ENCODE measurements around the gene RPL15. TPM values are rescaled to one million over a fixed set of nuclear protein-coding genes. Genes with fewer than 3 reads are reported as not detected.

The RPL15 gene
- total and polyA plus RNA-seq, 2 of the 8 experiments (the other 6 are each of a cell fraction or from before 2014, with no cell fraction given), result 2,819 to 6,473 TPM

- Histone ChIP-seq H3K9ac (replicated peaks in 1 of 4; ENCODE audit: extremely low read depth in 1 of 4, low read depth in 3 of 4, low read length in 3 of 4) (no peak overlapping the region), H2BK20ac (ENCODE audit: low read length) (no peak overlapping the region), H3K23me2 (ENCODE audit: low read depth, low read length) (no peaks in the 10 kb centered on the region), H3K23ac (ENCODE audit: insufficient read length) (no peak overlapping the region), H3K79me2 (ENCODE audit: control insufficient read depth in 1 of 2, insufficient read depth in 2 of 2, low read length in 2 of 2) (no peaks in the 10 kb centered on the region), H2BK12ac (ENCODE audit: low read depth, low read length) (no peak overlapping the region), H2AK5ac (ENCODE audit: low read depth, low read length) (no peak overlapping the region), H3K36me3 (ENCODE audit: control insufficient read depth in 2 of 4, insufficient read depth in 4 of 4, low read length in 3 of 4) (no peaks in the 10 kb centered on the region; a peak in 1 of 8 replicates), H3K56ac (replicated peaks; ENCODE audit: insufficient read length, low read depth, low read length) (no peak overlapping the region), H3K18ac (ENCODE audit: extremely low read depth, low read length) (no peak overlapping the region), H2BK5ac (ENCODE audit: low read depth, low read length) (no peak overlapping the region), H4K20me1 (replicated peaks in 1 of 2; ENCODE audit: control insufficient read depth in 1 of 2, insufficient read depth in 2 of 2, low read length in 2 of 2) (no peaks in the 10 kb centered on the region), H3K27ac (ENCODE audit: low read depth, low read length) (no peak overlapping the region), H4K8ac (ENCODE audit: extremely low read depth, insufficient read depth, low read length) (no peak overlapping the region), H3K4me2 (ENCODE audit: insufficient read depth in 1 of 2, low read depth in 2 of 2, low read length in 2 of 2) (no peak overlapping the region), H2BK15ac (ENCODE audit: low read length) (no peak overlapping the region), H3K4ac (replicated peaks; ENCODE audit: insufficient read length, low read depth, low read length) (no peak overlapping the region), H3K27me3 (replicated peaks in 1 of 4; ENCODE audit: control insufficient read depth in 3 of 4, extremely low read depth in 1 of 4, insufficient read depth in 3 of 4, low read length in 3 of 4) (no peaks in the 10 kb centered on the region), H4K5ac (ENCODE audit: insufficient read length, low read depth, low read length) (no peak overlapping the region), H3K79me1 (ENCODE audit: low read depth, low read length) (no peaks in the 10 kb centered on the region), H3K4me3 (ENCODE audit: extremely low read depth in 1 of 4, insufficient read depth in 2 of 4, low read depth in 3 of 4, low read length in 4 of 4) (no peak overlapping the region), H2AFZ (ENCODE audit: low read length) (no peak overlapping the region), H3K9me3 (ENCODE audit: insufficient read depth in 2 of 2, low read depth in 1 of 2, low read length in 1 of 2) (no peaks in the 10 kb centered on the region), H3K14ac (ENCODE audit: insufficient read length) (no peak overlapping the region), H4K91ac (replicated peaks; ENCODE audit: insufficient read length, low read length) (no peak overlapping the region), H3K4me1 (replicated peaks in 1 of 4; ENCODE audit: control insufficient read depth in 3 of 4, insufficient read depth in 4 of 4, low read length in 3 of 4) (peaks cover 0 to 2% (median 0%) of the 10 kb centered on the region in 4 experiments; a peak in 1 of 7 replicates), H2BK120ac (replicated peaks; ENCODE audit: low read depth, low read length) (no peak overlapping the region)
- FAIRE-seq (no peak), DNase-seq (ENCODE audit: low read depth in 1 of 2, low spot score in 2 of 2) (no peak)
- 93% methylated on average over 1 of the region's 1 CpG; no CpG with 5 or more reads in 1 of the 2 experiments for WGBS, 2 experiments (ENCODE audit: extremely low coverage in 1 of 2, insufficient coverage in 1 of 2, insufficient read length in 1 of 2, insufficient replicate concordance in 2 of 2, low coverage in 1 of 2, low lambda C conversion rate in 2 of 2, missing lambda C conversion rate in 1 of 2)
- ChIA-PET CTCF (ENCODE audit: partially characterized antibody) (interaction anchor here (0.8 kb wide), 1 partner anchor 12 kb away, joined by 3 read pairs; no protein-coding TSS in a partner anchor), POLR2A (ENCODE audit: partially characterized antibody) (interaction anchor here (1.1 to 19.1 kb wide), 3 partner anchors 9 to 17 kb away, joined by 3 to 363 read pairs (median 5); partner anchors contain the start of genes NKIRAS1 and RPL15)
- TF ChIP-seq SUZ12 (IDR thresholded peaks at IDR 0.05; ENCODE audit: low read length), result no peak
- TF ChIP-seq CTBP2 (IDR thresholded peaks at IDR 0.05; ENCODE audit: borderline replicate concordance, insufficient read depth, insufficient read length, low read length), result no peak
- no peak for TF ChIP-seq SIN3A (conservative IDR thresholded peaks at IDR 0.05 in 1 of 2, IDR thresholded peaks at IDR 0.05 in 1 of 2; ENCODE audit: low read depth in 1 of 2, low read length in 2 of 2)
- no peak for TF ChIP-seq SAP30 (IDR thresholded peaks at IDR 0.05; ENCODE audit: insufficient read depth, insufficient replicate concordance, low read length)
- TF ChIP-seq TAF7 (optimal IDR thresholded peaks at IDR 0.05; ENCODE audit: borderline replicate concordance, low read depth, low read length), result no peak
- no peak for TF ChIP-seq EZH2 (IDR thresholded peaks at IDR 0.05; ENCODE audit: low read depth, low read length, severe bottlenecking)
- TF ChIP-seq POLR2AphosphoS5 (IDR thresholded peaks at IDR 0.05; ENCODE audit: low read depth, low read length), result no peak
- TF ChIP-seq SP4 (IDR thresholded peaks at IDR 0.05; ENCODE audit: low read length), result no peak
- no peak for TF ChIP-seq KDM5A (IDR thresholded peaks at IDR 0.05; ENCODE audit: low read length)
- TF ChIP-seq POU5F1 (IDR thresholded peaks at IDR 0.05; ENCODE audit: low read depth, low read length), result no peak
- no peak for TF ChIP-seq SIX5 (IDR thresholded peaks at IDR 0.05; ENCODE audit: low read depth, low read length)
- no peak for TF ChIP-seq CEBPB (IDR thresholded peaks at IDR 0.05; ENCODE audit: low read depth, low read length)
- no peak for TF ChIP-seq ATF3 (IDR thresholded peaks at IDR 0.05; ENCODE audit: insufficient read depth, low read depth, low read length)
Observed at GRCh38 chr3:23937296-23937695, 20.4 kb downstream of the RPL15 start.

All from H1 (cell line).